HCT116 (cell line): ENCODE measurements around the gene PROX2.

Source experiments
- CTCF ChIP-seq, 3 experiments: fragments of 200-600 bp in 1 of 3; sonication (generic) in 1 of 3; IDR thresholded peaks in 2 of 3; conservative IDR thresholded peaks in 1 of 3; 2 replicates each; pipeline ENCODE4 v1.5.1; 2012 to 2017; ENCODE audit warnings: low read depth in 2 of 3, low read length in 2 of 3, antibody characterized with exemption in 1 of 3, borderline replicate concordance in 1 of 3, control low read depth in 1 of 3, mild to moderate bottlenecking in 1 of 3, mixed read lengths in 1 of 3, mixed run types in 1 of 3, moderate library complexity in 1 of 3; ENCODE audit not compliant: insufficient read depth in 1 of 3
- JUND ChIP-seq: IDR thresholded peaks from 2 replicates; pipeline ENCODE4 v1.6.1; 2012
- POLR2A ChIP-seq: IDR thresholded peaks from 2 replicates; pipeline ENCODE4 v1.7.0; 2011; ENCODE audit warnings: borderline replicate concordance; ENCODE audit not compliant: insufficient read depth, insufficient read length; ENCODE audit errors: extremely low read depth
- RAD21 ChIP-seq: IDR thresholded peaks from 2 replicates; pipeline ENCODE4 v1.6.1; 2012; ENCODE audit warnings: low read depth, mild to moderate bottlenecking
- REST ChIP-seq: IDR thresholded peaks from 2 replicates; pipeline ENCODE4 v1.6.1; 2012; ENCODE audit warnings: low read depth
- YY1 ChIP-seq: IDR thresholded peaks from 2 replicates; pipeline ENCODE4 v1.6.1; 2011; ENCODE audit warnings: low read length, low read depth, moderate library complexity, mild to moderate bottlenecking; ENCODE audit not compliant: insufficient replicate concordance; ENCODE audit errors: extremely low read depth
- ZNF274 ChIP-seq: fragments of 200-500 bp; sonication (Bioruptor generic); IDR thresholded peaks from 2 replicates; pipeline ENCODE4 v1.6.1; 2014; ENCODE audit warnings: mild to moderate bottlenecking, low read depth, low read length, inconsistent platforms

GRCh38 chr14:74855021-74855420 is 20.9 kb downstream of the PROX2 start:
- TF ChIP-seq CTCF (IDR thresholded peaks at IDR 0.05 in 2 of 3, conservative IDR thresholded peaks at IDR 0.05 in 1 of 3; ENCODE audit: borderline replicate concordance in 1 of 3, insufficient read depth in 1 of 3, low read depth in 2 of 3, low read length in 2 of 3), result no peak
- TF ChIP-seq POLR2A, result no peak
- no peak for TF ChIP-seq JUND
- TF ChIP-seq REST, result no peak
- TF ChIP-seq RAD21, result no peak
- no peak for TF ChIP-seq ZNF274
- no peak for TF ChIP-seq YY1
